Lower leg skin (tissue), 3 donors: ENCODE results near the gene SLC16A8.

ENCODE experiments used
- CTCF ChIP-seq, 3 donors: fragments of 450-650 bp; IDR thresholded peaks; one replicate each; pipeline ENCODE4 v1.5.1; 2016; ENCODE audit warnings: antibody characterized with exemption in 3 of 3, mild to moderate bottlenecking in 3 of 3, moderate library complexity in 2 of 3
- POLR2A ChIP-seq, 2 donors: fragments of 450-650 bp; IDR thresholded peaks; one replicate each; pipeline ENCODE4 v1.6.1; 2016 to 2017; ENCODE audit warnings: antibody characterized with exemption in 2 of 2, mild to moderate bottlenecking in 1 of 2, moderate library complexity in 1 of 2

DNA sequence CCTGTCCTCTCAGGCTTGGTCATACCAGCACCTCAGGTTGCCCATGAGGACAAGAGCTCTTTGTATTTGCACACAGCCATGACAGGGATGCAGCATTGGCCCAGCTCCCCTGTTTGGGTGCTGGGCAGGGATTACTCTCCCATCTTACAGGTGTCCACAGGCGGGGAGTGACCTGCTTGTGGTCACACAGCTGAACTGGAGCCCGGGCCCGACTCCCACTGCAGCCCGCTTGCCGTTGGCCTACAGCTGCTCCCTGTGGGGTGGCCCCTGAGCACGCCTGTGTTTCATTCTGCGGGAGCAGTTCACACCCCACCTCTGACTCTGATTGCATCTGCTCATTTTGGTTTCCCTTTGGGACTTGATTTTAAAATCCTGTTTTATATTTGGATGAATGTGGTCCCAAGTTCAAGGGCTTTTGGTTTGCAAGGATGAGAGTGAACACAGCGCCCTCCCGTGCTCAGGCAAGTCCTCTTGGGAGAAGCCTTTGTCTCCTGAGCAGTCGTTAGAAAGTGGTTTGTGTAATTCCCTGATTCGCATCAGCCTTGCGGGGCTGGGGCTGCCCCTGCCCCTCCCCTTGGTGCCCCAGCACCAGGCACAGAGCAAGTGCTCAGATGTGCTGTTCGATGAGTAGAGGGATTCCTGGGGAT lies 17.5 kb downstream of the SLC16A8 start:
- TF ChIP-seq CTCF (IDR thresholded peaks at IDR 0.05) (no peak), POLR2A (IDR thresholded peaks at IDR 0.05) (no peak)
